PC-3 (cell line): Measurements from ENCODE around the gene FAHD2A. TPM values are rescaled to one million over a fixed set of nuclear protein-coding genes. Genes with fewer than 3 reads are reported as not detected.

Experiments
- ATAC-seq: fragments of 200-7000 bp; cut with Tn5 transposase; 2 replicates; pipeline ENCODE4 v1.9.1; 2020; ENCODE audit warnings: mild to moderate bottlenecking, moderate library complexity
- BruUV-seq: library from RNA; stranded (reverse); fragments of 400-500 nt; replicated peaks from 2 replicates; lab custom pipeline; 2021; lab: Mats Ljungman, UMichigan
- CTCF ChIA-PET: fragments of 300-600 bp; sonication (Branson Sonifier 250); formaldehyde crosslinking; loops from one replicate; lab custom pipeline; 2022; ENCODE audit warnings: antibody characterized with exemption; lab: Charles Lee
- POLR2A ChIA-PET: fragments of 300-600 bp; sonication (Branson Sonifier 250); formaldehyde crosslinking; loops from one replicate; lab custom pipeline; 2022; ENCODE audit warnings: antibody characterized with exemption; ENCODE audit not compliant: unreplicated experiment; lab: Charles Lee
- DNase-seq: peaks from one replicate; pipeline ENCODE4 v3.0.0-alpha.2; 2015
- H2AFZ ChIP-seq: fragments of 300-600 bp; sonication (generic); 2 replicates; pipeline ENCODE4 v1.6.0; 2016; ENCODE audit warnings: antibody characterized with exemption, low read length
- H3F3A ChIP-seq: fragments of 300-600 bp; sonication (generic); one replicate; pipeline ENCODE4 v1.6.0; 2017; ENCODE audit warnings: antibody characterized with exemption, low read length, control low read depth, mild to moderate bottlenecking; ENCODE audit not compliant: unreplicated experiment
- H3K27ac ChIP-seq: fragments of 300-600 bp; sonication (generic); 2 replicates; pipeline ENCODE4 v1.5.1; 2016; ENCODE audit warnings: mild to moderate bottlenecking, low read length
- H3K27me3 ChIP-seq: fragments of 300-600 bp; sonication (generic); 2 replicates; pipeline ENCODE4 v1.6.1; 2016; ENCODE audit warnings: low read length, mixed read lengths
- H3K36me3 ChIP-seq: fragments of 300-600 bp; sonication (generic); 2 replicates; pipeline ENCODE4 v1.6.1; 2016; ENCODE audit warnings: low read depth, mixed run types, low read length, mixed read lengths
- H3K4me1 ChIP-seq: fragments of 300-600 bp; sonication (generic); 2 replicates; pipeline ENCODE4 v1.5.1; 2016; ENCODE audit warnings: low read length; ENCODE audit not compliant: insufficient read depth
- H3K4me2 ChIP-seq: fragments of 300-600 bp; sonication (generic); 2 replicates; pipeline ENCODE4 v1.6.0; 2016; ENCODE audit warnings: low read length
- H3K4me3 ChIP-seq: fragments of 300-600 bp; sonication (generic); 2 replicates; pipeline ENCODE4 v1.5.1; 2016; ENCODE audit warnings: mild to moderate bottlenecking, low read length, mixed read lengths
- H3K79me2 ChIP-seq: fragments of 300-600 bp; sonication (generic); 2 replicates; pipeline ENCODE4 v1.6.1; 2017; ENCODE audit warnings: low read length, mixed read lengths
- H3K9ac ChIP-seq: fragments of 300-600 bp; sonication (generic); 2 replicates; pipeline ENCODE4 v1.6.0; 2016; ENCODE audit warnings: mild to moderate bottlenecking, low read length
- H3K9me2 ChIP-seq: fragments of 300-600 bp; sonication (generic); replicated peaks from 2 replicates; pipeline ENCODE4 v1.6.1; 2016; ENCODE audit warnings: mixed run types, low read length, mixed read lengths
- H3K9me3 ChIP-seq: fragments of 300-600 bp; sonication (generic); 2 replicates; pipeline ENCODE4 v1.6.1; 2016; ENCODE audit warnings: low read length, mixed read lengths
- H4K20me1 ChIP-seq: fragments of 300-600 bp; sonication (generic); 2 replicates; pipeline ENCODE4 v1.6.1; 2016; ENCODE audit warnings: low read length, mixed read lengths
- CTCF ChIP-seq: fragments of 300-600 bp; sonication (generic); conservative IDR thresholded peaks from 2 replicates; pipeline ENCODE4 v1.5.1; 2017; ENCODE audit warnings: antibody characterized with exemption, low read depth, mild to moderate bottlenecking, low read length
- EZH2 ChIP-seq: fragments of 300-600 bp; sonication (generic); IDR thresholded peaks from one replicate; pipeline ENCODE4 v1.6.1; 2017; ENCODE audit warnings: antibody characterized with exemption, mild to moderate bottlenecking, low read length; ENCODE audit not compliant: unreplicated experiment
- EZH2phosphoT487 ChIP-seq: fragments of 300-600 bp; sonication (generic); IDR thresholded peaks from 2 replicates; pipeline ENCODE4 v1.6.1; 2018; ENCODE audit warnings: mild to moderate bottlenecking, antibody characterized with exemption, low read length, borderline replicate concordance
- intact Hi-C: fragments of 100-400 bp; cut with micrococcal nuclease; formaldehyde crosslinking; loops from 2 replicates; pipeline ENCODE4 v1.9.0; 2023
- total RNA-seq: library from RNA; depleted of rRNA; stranded (reverse); fragments of >200 nt; gene quantifications from 2 replicates; pipeline ENCODE4 v1.2.3, GENCODE V29; 2014

Gene FAHD2A
- total RNA-seq, 1 experiment from 2014 or later = 20.5 TPM

- Histone ChIP-seq H3K4me3 (no peak overlapping the region), H4K20me1 (no peaks in the 10 kb centered on the region), H3K36me3 (no peaks in the 10 kb centered on the region), H3K79me2 (no peaks in the 10 kb centered on the region), H3K9ac (no peak overlapping the region), H3K27me3 (no peaks in the 10 kb centered on the region), H3K4me1 (no peaks in the 10 kb centered on the region), H3F3A (no peaks in the 10 kb centered on the region), H3K9me2 (no peaks in the 10 kb centered on the region), H2AFZ (no peak overlapping the region), H3K27ac (no peak overlapping the region), H3K9me3 (no peaks in the 10 kb centered on the region), H3K4me2 (no peak overlapping the region)
- ChIA-PET POLR2A (interaction anchor here (0.8 kb wide), 1 partner anchor 70 kb away, joined by 6 read pairs; no protein-coding TSS in a partner anchor), CTCF (interaction anchor here (0.5 kb wide), 1 partner anchor 72 kb away, joined by 13 read pairs; no protein-coding TSS in a partner anchor)
- ATAC-seq = no peak
- intact Hi-C loops = no loop called here
- TF ChIP-seq EZH2phosphoT487 (no peak), CTCF (no peak), EZH2 (no peak)
- BruUV-seq = no TSS peak
- DNase-seq = peak; percentile 43
These were observed 43.5 kb upstream of the FAHD2A start for GRCh38 chr2:95359031-95359430.

- POLR2A ChIA-PET = no interaction called here
- no peak for ATAC-seq
These were observed 43.0 kb upstream of the FAHD2A start for GRCh38 chr2:95359501-95359930.

More at GRCh38 chr2:95359501-95359930, 43.0 kb upstream of the FAHD2A start:
- no peak for DNase-seq
- Histone ChIP-seq H3K27ac (no peak overlapping the region), H3K27me3 (no peaks in the 10 kb centered on the region), H3K4me2 (no peak overlapping the region), H2AFZ (no peak overlapping the region), H3K4me3 (no peak overlapping the region), H3K9me3 (no peaks in the 10 kb centered on the region), H3K79me2 (no peaks in the 10 kb centered on the region), H3F3A (no peaks in the 10 kb centered on the region), H3K9me2 (no peaks in the 10 kb centered on the region), H3K36me3 (no peaks in the 10 kb centered on the region), H4K20me1 (no peaks in the 10 kb centered on the region), H3K9ac (no peak overlapping the region), H3K4me1 (no peaks in the 10 kb centered on the region)
- CTCF ChIA-PET = no interaction called here
- BruUV-seq = no TSS peak
- TF ChIP-seq EZH2 = no peak
- TF ChIP-seq EZH2phosphoT487 = no peak
- no peak for TF ChIP-seq CTCF
- intact Hi-C loops = no loop called here
